ENCODE data around the gene BRD4.

The BRD4 gene

DNA sequence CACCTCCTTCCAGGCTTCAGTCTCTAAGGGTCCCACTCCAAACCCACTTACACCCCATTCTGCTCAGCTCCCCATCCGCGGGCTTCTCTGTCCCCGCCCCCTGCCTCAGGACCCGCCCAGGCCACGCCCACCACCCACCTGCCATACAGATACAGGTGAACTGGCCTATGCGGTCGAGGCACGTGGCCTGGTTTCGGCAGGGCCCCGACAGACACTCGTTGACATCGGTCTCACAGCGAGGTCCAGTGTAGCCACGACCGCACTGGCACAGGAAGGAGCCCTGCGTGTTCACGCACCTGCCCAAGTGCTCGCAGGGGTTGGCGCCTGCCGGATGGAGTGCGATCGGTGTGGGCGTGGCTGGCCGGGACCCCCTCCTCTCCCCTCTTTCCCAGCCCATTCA is 143.5 kb downstream of the BRD4 start:
- DNase-seq: no peak

DNA sequence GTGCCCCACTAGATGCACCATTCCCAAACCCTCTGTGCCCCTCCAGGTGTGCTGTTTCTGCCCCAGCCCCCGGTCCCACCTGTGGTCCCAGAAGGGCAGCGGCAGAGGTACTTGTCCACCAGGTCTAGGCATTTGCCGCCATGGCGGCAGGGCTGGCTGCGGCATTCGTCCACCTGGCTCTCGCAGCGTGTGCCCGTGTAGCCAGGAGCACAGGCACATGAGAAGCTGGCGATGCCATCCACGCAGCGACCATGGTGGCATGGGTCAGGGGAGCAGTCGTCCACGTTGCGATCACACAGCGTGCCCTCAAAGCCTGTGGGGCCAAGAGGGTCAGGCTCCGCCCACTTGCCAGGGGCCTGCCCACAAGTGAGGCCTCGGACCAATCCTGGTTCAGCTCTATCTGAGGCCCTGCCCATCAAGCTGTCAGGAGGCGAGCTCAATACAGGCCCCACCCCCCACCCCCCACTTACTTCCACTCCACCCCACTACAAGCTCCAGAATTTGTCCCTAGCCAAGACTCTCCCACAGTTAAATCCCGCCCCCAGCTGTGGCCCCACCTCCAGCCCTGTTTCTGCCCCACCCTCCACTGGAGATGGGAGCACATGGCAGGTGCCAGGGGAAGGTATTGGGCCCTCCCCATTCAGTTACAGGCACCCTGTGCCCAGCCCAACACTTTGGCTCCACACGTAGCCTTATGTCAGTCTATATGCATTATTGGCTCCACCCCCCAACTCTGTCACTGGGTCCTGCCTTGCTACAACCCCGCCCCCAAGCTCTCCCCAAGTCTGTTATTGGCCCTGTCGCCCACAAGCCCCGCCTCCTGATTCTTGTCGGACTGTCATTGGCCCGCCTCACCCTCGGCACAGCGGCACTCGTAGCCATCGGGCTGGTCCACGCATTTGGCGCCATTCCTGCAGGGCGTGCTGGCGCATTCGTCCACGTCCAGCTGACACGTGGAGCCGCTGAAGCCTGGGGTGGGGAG is 145.0 kb downstream of the BRD4 start:
- DNase-seq: no peak

Data from 8988T (cell line).